H9 (cell line): Measurements from ENCODE around the gene GORASP1. TPM values are rescaled to one million over a fixed set of nuclear protein-coding genes. Genes with fewer than 3 reads are reported as not detected.

Source experiments
- DNase-seq: peaks from one replicate; pipeline ENCODE4 v3.0.0-alpha.2; 2017
- H2AFZ ChIP-seq: one replicate; pipeline ENCODE4 v1.6.1; 2013; ENCODE audit warnings: mild to moderate bottlenecking, low read length, control low read depth, moderate library complexity
- H2AK5ac ChIP-seq: 2 replicates; pipeline ENCODE4 v1.6.1; 2013; ENCODE audit warnings: low read length, control low read depth, mixed read lengths; ENCODE audit not compliant: insufficient read length
- H2BK120ac ChIP-seq: one replicate; pipeline ENCODE4 v1.6.1; 2013; ENCODE audit warnings: low read depth, mild to moderate bottlenecking, low read length, control low read depth, inconsistent platforms; ENCODE audit not compliant: poor library complexity, severe bottlenecking
- H2BK12ac ChIP-seq: 2 replicates; pipeline ENCODE4 v1.6.1; 2013; ENCODE audit warnings: low read length, control low read depth, mixed read lengths, low read depth; ENCODE audit not compliant: insufficient read length
- H2BK15ac ChIP-seq: 2 replicates; pipeline ENCODE4 v1.6.1; 2013; ENCODE audit warnings: low read depth, low read length, control low read depth
- H2BK20ac ChIP-seq: one replicate; pipeline ENCODE4 v1.6.1; 2013; ENCODE audit warnings: low read depth, mild to moderate bottlenecking, low read length, control low read depth, inconsistent platforms; ENCODE audit not compliant: poor library complexity, severe bottlenecking
- H2BK5ac ChIP-seq: 2 replicates; pipeline ENCODE4 v1.6.1; 2013; ENCODE audit warnings: low read length, control low read depth, mixed read lengths; ENCODE audit not compliant: insufficient read length
- H3K14ac ChIP-seq: 2 replicates; pipeline ENCODE4 v1.6.1; 2013; ENCODE audit warnings: low read length, control low read depth; ENCODE audit not compliant: insufficient read depth
- H3K18ac ChIP-seq: 2 replicates; pipeline ENCODE4 v1.6.1; 2013; ENCODE audit warnings: low read depth, mild to moderate bottlenecking, mixed read lengths, low read length, control low read depth; ENCODE audit not compliant: insufficient read length
- H3K23ac ChIP-seq: 2 replicates; pipeline ENCODE4 v1.6.1; 2013; ENCODE audit warnings: low read length, control low read depth, mixed read lengths, low read depth; ENCODE audit not compliant: insufficient read length
- H3K23me2 ChIP-seq: 2 replicates; pipeline ENCODE4 v1.6.1; 2013; ENCODE audit warnings: low read depth, mild to moderate bottlenecking, mixed read lengths, low read length, control low read depth; ENCODE audit not compliant: insufficient read length, poor library complexity, severe bottlenecking
- H3K27ac ChIP-seq: 2 replicates; pipeline ENCODE4 v1.5.1; 2013; ENCODE audit warnings: low read length, control low read depth, mixed read lengths, low read depth; ENCODE audit not compliant: insufficient read length
- H3K27me3 ChIP-seq: 2 replicates; pipeline ENCODE4 v1.6.1; 2013; ENCODE audit warnings: low read length, control low read depth, inconsistent platforms; ENCODE audit not compliant: insufficient read depth
- H3K4ac ChIP-seq: 2 replicates; pipeline ENCODE4 v1.6.1; 2013; ENCODE audit warnings: low read depth, mild to moderate bottlenecking, control low read depth, inconsistent platforms, low read length, moderate library complexity
- H3K4me1 ChIP-seq: 2 replicates; pipeline ENCODE4 v1.6.1; 2013; ENCODE audit warnings: low read length, control low read depth, inconsistent platforms; ENCODE audit not compliant: insufficient read depth
- H3K4me2 ChIP-seq: 2 replicates; pipeline ENCODE4 v1.6.1; 2013; ENCODE audit warnings: low read length, control low read depth, mixed read lengths; ENCODE audit not compliant: insufficient read length, insufficient read depth
- H3K56ac ChIP-seq: 2 replicates; pipeline ENCODE4 v1.6.1; 2013; ENCODE audit warnings: low read depth, mild to moderate bottlenecking, mixed read lengths, low read length, control low read depth; ENCODE audit not compliant: insufficient read length
- H3K79me1 ChIP-seq: 2 replicates; pipeline ENCODE4 v1.6.1; 2013; ENCODE audit warnings: low read depth, mild to moderate bottlenecking, moderate library complexity, low read length, control low read depth, inconsistent platforms; ENCODE audit not compliant: insufficient read depth, poor library complexity, severe bottlenecking
- H3K79me2 ChIP-seq: 2 replicates; pipeline ENCODE4 v1.6.1; 2013; ENCODE audit warnings: low read length, control low read depth, inconsistent platforms; ENCODE audit not compliant: insufficient read depth
- H3K9ac ChIP-seq: 2 replicates; pipeline ENCODE4 v1.6.1; 2013; ENCODE audit warnings: low read length, control low read depth, mixed read lengths; ENCODE audit not compliant: insufficient read length; ENCODE audit errors: extremely low read depth
- H3K9me3 ChIP-seq: one replicate; pipeline ENCODE4 v1.6.1; 2013; ENCODE audit warnings: low read depth, low read length, inconsistent platforms; ENCODE audit not compliant: control insufficient read depth
- H3T11ph ChIP-seq: one replicate; pipeline ENCODE4 v1.6.1; 2013; ENCODE audit warnings: mild to moderate bottlenecking, low read length, control low read depth, inconsistent platforms
- H4K20me1 ChIP-seq: one replicate; pipeline ENCODE4 v1.6.1; 2013; ENCODE audit not compliant: control insufficient read depth, insufficient read length, insufficient read depth
- H4K5ac ChIP-seq: 2 replicates; pipeline ENCODE4 v1.6.1; 2013; ENCODE audit warnings: low read depth, mild to moderate bottlenecking, mixed read lengths, low read length, control low read depth; ENCODE audit not compliant: insufficient read length
- H4K8ac ChIP-seq: replicated peaks from 2 replicates; pipeline ENCODE4 v1.6.1; 2013; ENCODE audit warnings: low read length, control low read depth, mixed read lengths, low read depth; ENCODE audit not compliant: insufficient read length
- H4K91ac ChIP-seq: 2 replicates; pipeline ENCODE4 v1.6.1; 2013; ENCODE audit warnings: low read depth, mild to moderate bottlenecking, moderate library complexity, mixed read lengths, low read length, control low read depth; ENCODE audit not compliant: insufficient read length
- H3K27ac Mint-ChIP-seq, 3 experiments: 2 replicates in 2 of 3; 3 replicates in 1 of 3; pipeline ENCODE4 v1.8.0; 2020 to 2021; ENCODE audit warnings: mixed read lengths in 3 of 3, mild to moderate bottlenecking in 1 of 3, moderate library complexity in 1 of 3
- H3K27me3 Mint-ChIP-seq: 2 replicates; pipeline ENCODE4 v1.8.0; 2021; ENCODE audit warnings: low read depth, mild to moderate bottlenecking, moderate library complexity, mixed read lengths
- H3K36me3 Mint-ChIP-seq, 3 experiments: 2 replicates in 2 of 3; 3 replicates in 1 of 3; pipeline ENCODE4 v1.8.0; 2020 to 2021; ENCODE audit warnings: low read depth in 3 of 3, mixed read lengths in 3 of 3; ENCODE audit not compliant: insufficient read depth in 1 of 3
- H3K4me1 Mint-ChIP-seq, 2 experiments: 2 replicates each; pipeline ENCODE4 v1.8.0; 2020; ENCODE audit warnings: mixed read lengths in 2 of 2
- H3K4me3 Mint-ChIP-seq, 2 experiments: 2 replicates in 1 of 2; 3 replicates in 1 of 2; pipeline ENCODE4 v1.8.0; 2020 to 2021; ENCODE audit warnings: mild to moderate bottlenecking in 2 of 2, mixed read lengths in 2 of 2, moderate library complexity in 1 of 2
- H3K9me3 Mint-ChIP-seq, 2 experiments: 2 replicates in 1 of 2; 3 replicates in 1 of 2; pipeline ENCODE4 v1.8.0; 2020; ENCODE audit warnings: mild to moderate bottlenecking in 2 of 2, mixed read lengths in 2 of 2, moderate library complexity in 1 of 2
- WGBS: extraction: QIAGEN DNeasy Blood & Tissue Kit; methylation state at CpG from one replicate; pipeline ENCODE4 v1.1.7; 2013; ENCODE audit warnings: missing lambda C conversion rate, low lambda C conversion rate, mixed read lengths; ENCODE audit not compliant: insufficient read length; ENCODE audit errors: extremely low coverage; 5-methylcytosine and 5-hydroxymethylcytosine counted together
- total RNA-seq: library from RNA; stranded (reverse); gene quantifications from 2 replicates; pipeline ENCODE4 v1.2.1, GENCODE V29; 2021
- TF ChIP-seq, protein P1 (sequence below): fragments of 200-600 bp; sonication (generic); conservative IDR thresholded peaks from 3 replicates; pipeline ENCODE4 v1.8.0; 2021; ENCODE audit warnings: antibody characterized with exemption, mild to moderate bottlenecking

Gene GORASP1
- total RNA-seq, 1 experiment from 2014 or later, result 37.4 TPM

- peak overlapping the region in 2 of 3 experiments; percentile 82 to 91; a peak in 5 of 7 replicates for H3K27ac Mint-ChIP-seq
- peaks cover 2% of the 10 kb centered on the region for H4K20me1 ChIP-seq
- no peak overlapping the region for H2BK12ac ChIP-seq
- no peak overlapping the region for H4K8ac ChIP-seq
- no peaks in the 10 kb centered on the region for H3K36me3 Mint-ChIP-seq
- no peak overlapping the region for H4K5ac ChIP-seq
- H3K27me3 Mint-ChIP-seq, result peaks cover 1% of the 10 kb centered on the region; the same call in 1 of the 2 replicates
- H3K4me2 ChIP-seq, result no peak overlapping the region
- DNase-seq, result peak; percentile 68
- no CpG with 5 or more reads among the region's 6 CpGs for WGBS
- no peak overlapping the region for H3K14ac ChIP-seq
- peaks cover 10 to 15% of the 10 kb centered on the region in 2 experiments for H3K4me1 Mint-ChIP-seq
- no peaks in the 10 kb centered on the region for H3K9me3 ChIP-seq
- no peak overlapping the region for H3K9ac ChIP-seq
- H3K27me3 ChIP-seq, result no peaks in the 10 kb centered on the region
- no peaks in the 10 kb centered on the region for H3K23me2 ChIP-seq
- H3K9me3 Mint-ChIP-seq, result no peaks in the 10 kb centered on the region
- no peak overlapping the region for H2BK15ac ChIP-seq
- H3K4me3 Mint-ChIP-seq, result no peak overlapping the region; a peak in 1 of 5 replicates
- H3K79me1 ChIP-seq, result no peaks in the 10 kb centered on the region
- no peaks in the 10 kb centered on the region for H3K79me2 ChIP-seq
- H2AFZ ChIP-seq, result no peak overlapping the region
- H2BK120ac ChIP-seq, result no peak overlapping the region
- H2BK5ac ChIP-seq, result no peak overlapping the region
- TF ChIP-seq, protein P1, sequence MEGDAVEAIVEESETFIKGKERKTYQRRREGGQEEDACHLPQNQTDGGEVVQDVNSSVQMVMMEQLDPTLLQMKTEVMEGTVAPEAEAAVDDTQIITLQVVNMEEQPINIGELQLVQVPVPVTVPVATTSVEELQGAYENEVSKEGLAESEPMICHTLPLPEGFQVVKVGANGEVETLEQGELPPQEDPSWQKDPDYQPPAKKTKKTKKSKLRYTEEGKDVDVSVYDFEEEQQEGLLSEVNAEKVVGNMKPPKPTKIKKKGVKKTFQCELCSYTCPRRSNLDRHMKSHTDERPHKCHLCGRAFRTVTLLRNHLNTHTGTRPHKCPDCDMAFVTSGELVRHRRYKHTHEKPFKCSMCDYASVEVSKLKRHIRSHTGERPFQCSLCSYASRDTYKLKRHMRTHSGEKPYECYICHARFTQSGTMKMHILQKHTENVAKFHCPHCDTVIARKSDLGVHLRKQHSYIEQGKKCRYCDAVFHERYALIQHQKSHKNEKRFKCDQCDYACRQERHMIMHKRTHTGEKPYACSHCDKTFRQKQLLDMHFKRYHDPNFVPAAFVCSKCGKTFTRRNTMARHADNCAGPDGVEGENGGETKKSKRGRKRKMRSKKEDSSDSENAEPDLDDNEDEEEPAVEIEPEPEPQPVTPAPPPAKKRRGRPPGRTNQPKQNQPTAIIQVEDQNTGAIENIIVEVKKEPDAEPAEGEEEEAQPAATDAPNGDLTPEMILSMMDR, result peak; percentile 65
- no peak overlapping the region for H3K4ac ChIP-seq
- H3K23ac ChIP-seq, result no peak overlapping the region
- no peak overlapping the region for H3K56ac ChIP-seq
- no peak overlapping the region for H3K18ac ChIP-seq
- no peak overlapping the region for H2BK20ac ChIP-seq
- H3K4me1 ChIP-seq, result no peaks in the 10 kb centered on the region; the same call in 1 of the 2 replicates
- H3K27ac ChIP-seq, result no peak overlapping the region
- H2AK5ac ChIP-seq, result no peak overlapping the region
- H4K91ac ChIP-seq, result no peak overlapping the region
- H3T11ph ChIP-seq, result no peak overlapping the region
Measured at GRCh38 chr3:39126532-39127071, 19.2 kb upstream of the GORASP1 start.
